ENCODE results near the gene ALG14.

Gene ALG14

GRCh38 chr1:94979656-94980581 lies 92.8 kb downstream of the ALG14 start:
- DNase-seq: no peak

GRCh38 chr1:94979131-94979530 lies 93.6 kb downstream of the ALG14 start:
- DNase-seq: no peak

GRCh38 chr1:94978401-94978800 lies 94.3 kb downstream of the ALG14 start:
- no peak for DNase-seq

- DNase-seq: no peak
Measured at GRCh38 chr1:94976971-94977548, 95.7 kb downstream of the ALG14 start.

- no peak for DNase-seq
Measured at GRCh38 chr1:94974824-94975223, 97.9 kb downstream of the ALG14 start.

GRCh38 chr1:94974241-94974640 lies 98.5 kb downstream of the ALG14 start:
- DNase-seq: no peak

GRCh38 chr1:94973309-94973922 lies 99.3 kb downstream of the ALG14 start:
- DNase-seq: no peak

GRCh38 chr1:94971491-94971924 lies 101.2 kb downstream of the ALG14 start:
- DNase-seq: no peak

GRCh38 chr1:94970783-94971182 lies 102.0 kb downstream of the ALG14 start:
- DNase-seq: no peak

- no peak for DNase-seq
Measured at GRCh38 chr1:94969137-94969536, 103.6 kb downstream of the ALG14 start.

- DNase-seq: no peak
Measured at GRCh38 chr1:94966033-94966432, 106.7 kb downstream of the ALG14 start.

- no peak for DNase-seq
Measured at GRCh38 chr1:94963864-94964263, 108.9 kb downstream of the ALG14 start.

GRCh38 chr1:94962409-94963265 lies 110.1 kb downstream of the ALG14 start:
- DNase-seq: peak; percentile 33

GRCh38 chr1:94961988-94962387 lies 110.8 kb downstream of the ALG14 start:
- no peak for DNase-seq

- DNase-seq: no peak
Measured at GRCh38 chr1:94961582-94961981, 111.2 kb downstream of the ALG14 start.

- DNase-seq: no peak
Measured at GRCh38 chr1:94958081-94958480, 114.7 kb downstream of the ALG14 start.

- no peak for DNase-seq
Measured at GRCh38 chr1:94955767-94956632, 116.8 kb downstream of the ALG14 start.

GRCh38 chr1:94954263-94955220 lies 118.2 kb downstream of the ALG14 start:
- no peak for DNase-seq

GRCh38 chr1:94953746-94954145 lies 119.0 kb downstream of the ALG14 start:
- no peak for DNase-seq

GRCh38 chr1:94953107-94953506 lies 119.6 kb downstream of the ALG14 start:
- DNase-seq: no peak

GRCh38 chr1:94952539-94952938 lies 120.2 kb downstream of the ALG14 start:
- DNase-seq: no peak

All from activated CD4-positive, alpha-beta T cell treated with anti-CD3 and anti-CD28 coated beads for 48 hours (primary cell).